HG03159 (cell line): ENCODE measurements around the gene IGDCC3.

Source experiments
- ATAC-seq: cut with Tn5 transposase; IDR thresholded peaks from one replicate; pipeline ENCODE4 v1.9.1; 2021; ENCODE audit warnings: mild to moderate bottlenecking, moderate library complexity; ENCODE audit not compliant: unreplicated experiment

Gene IGDCC3

DNA sequence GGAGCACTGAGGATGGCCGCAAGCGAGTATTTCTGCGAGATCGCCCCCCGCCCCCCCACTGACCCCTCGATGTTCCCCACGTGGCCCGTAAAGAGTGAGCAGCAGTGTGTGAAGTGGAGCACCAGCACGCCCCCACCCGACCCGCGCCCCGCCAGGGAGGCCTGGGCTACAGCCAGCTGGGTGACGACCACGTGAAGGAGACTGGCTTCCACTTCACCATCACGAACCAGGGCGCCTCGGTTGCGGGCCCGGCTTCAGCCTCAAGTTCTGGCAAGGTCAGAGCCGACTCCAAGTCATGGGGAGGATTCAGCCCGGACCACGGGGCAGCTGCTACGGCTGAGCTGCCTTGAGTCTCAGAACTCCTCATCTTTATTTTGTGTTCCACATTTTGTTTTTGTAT lies 75.7 kb downstream of the IGDCC3 start:
- no peak for ATAC-seq

DNA sequence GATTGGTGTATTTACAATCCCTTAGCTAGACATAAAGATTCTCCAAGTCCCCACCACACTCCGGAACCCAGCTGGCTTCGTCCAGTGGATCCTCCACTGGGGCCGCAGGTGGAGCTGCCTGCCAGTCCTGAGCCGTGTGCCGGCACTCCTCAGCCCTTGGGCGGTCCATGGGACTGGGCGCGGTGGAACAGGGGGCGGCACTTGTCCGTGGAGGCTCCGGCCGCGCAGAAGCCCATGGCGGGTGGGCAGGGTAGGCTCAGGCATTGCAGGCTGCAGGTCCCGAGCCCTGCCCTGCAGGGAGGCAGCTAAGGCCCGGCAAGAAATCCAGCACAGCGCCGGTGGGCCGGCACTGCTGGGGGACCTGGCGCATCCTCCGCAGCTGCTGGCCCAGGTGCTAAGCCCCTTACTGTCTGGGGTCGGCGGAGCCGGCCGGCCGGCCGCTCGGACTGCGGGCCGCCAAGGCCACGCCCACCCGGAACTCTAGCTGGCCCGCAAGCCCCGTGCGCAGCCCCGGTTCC lies 76.8 kb downstream of the IGDCC3 start:
- no peak for ATAC-seq

DNA sequence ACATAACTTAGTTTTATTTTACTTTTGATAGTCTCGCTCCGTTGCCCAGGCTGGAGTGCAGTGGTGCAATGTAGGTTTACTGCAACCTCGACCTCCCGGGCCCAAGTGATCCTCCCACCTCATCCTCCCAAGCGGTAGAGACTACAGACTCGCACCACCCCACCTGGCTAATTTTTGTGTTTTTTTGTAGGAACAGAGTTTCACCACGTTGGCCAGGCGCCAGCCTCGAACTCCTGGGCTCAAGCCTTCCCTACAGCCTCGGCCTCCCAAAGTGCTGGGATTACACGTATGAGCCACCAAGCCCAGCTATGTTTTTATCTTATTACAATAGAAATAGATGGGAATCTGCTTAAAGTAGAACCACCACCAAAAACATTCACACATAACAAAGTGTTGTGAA lies 79.1 kb downstream of the IGDCC3 start:
- no peak for ATAC-seq

DNA sequence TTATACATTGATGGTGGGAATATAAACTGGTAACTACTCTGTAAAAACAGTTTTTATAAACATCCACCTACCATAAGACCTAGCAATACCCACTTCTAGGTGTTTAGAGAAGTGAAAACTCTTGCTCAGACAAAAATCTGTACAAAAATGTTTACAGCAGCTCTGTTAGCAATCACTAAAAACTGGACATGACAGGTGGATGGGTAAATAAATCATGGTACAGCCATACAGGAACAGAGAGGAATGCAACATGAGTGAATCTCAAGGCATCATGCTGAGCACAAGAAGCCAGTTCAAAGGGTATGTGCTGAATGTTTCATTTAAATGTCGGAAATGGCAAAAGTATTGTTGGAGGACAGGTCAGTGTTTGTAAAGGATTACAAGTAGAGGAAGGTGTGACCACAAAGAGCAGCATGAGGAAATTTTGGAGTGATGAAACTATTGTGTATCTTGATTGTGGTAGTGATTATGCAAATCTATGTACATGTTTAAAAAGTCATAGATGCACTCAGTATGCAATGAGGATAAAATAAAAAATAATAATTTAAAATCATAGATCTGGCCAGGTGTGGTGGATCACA lies 84.8 kb downstream of the IGDCC3 start:
- ATAC-seq: no peak

DNA sequence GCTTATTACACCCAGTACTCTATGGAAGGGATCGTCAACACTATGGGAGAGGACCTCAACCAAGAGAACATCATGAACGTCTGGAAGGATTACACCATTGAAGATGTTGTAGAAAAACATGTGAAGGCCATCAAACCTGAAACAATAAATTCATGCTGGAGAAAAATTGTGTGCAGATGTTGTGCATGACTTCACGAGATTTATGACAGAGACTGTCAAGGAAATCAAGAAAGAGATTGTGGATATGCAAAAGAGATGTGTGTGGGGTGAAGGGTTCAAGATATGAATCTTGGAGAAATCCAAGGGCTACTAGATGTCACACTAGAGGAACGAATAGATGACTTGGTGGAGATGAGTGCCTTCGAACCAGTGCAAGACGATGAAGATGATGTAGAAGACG lies 87.6 kb downstream of the IGDCC3 start:
- no peak for ATAC-seq

DNA sequence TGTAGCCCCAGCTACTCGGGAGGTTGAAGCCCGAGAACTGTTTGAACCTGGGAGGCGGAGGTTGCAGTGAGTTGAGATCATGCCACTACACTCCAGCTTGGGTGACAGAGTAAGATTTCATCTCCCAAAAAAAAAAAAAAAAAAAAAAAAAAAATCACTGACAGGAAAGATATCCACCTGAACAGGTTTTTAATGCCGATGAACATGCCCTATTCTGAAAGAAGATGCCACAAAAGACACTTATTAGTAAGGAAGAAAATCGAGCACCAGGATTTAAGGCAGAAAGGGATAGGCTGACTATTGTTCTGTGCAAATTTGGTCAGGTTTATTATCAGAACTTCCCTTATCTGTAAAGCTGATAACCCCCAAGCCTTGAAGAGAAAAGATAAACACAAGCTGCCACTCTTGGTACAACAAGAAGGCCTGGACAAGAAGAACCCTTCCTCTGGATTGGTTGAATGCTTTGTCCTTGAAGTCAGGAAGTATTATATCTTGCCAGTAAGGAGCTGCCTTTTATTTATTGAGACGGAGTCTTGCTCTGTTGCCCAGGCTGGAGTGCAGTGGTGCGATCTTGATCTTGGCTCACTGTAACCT lies 88.4 kb downstream of the IGDCC3 start:
- no peak for ATAC-seq

DNA sequence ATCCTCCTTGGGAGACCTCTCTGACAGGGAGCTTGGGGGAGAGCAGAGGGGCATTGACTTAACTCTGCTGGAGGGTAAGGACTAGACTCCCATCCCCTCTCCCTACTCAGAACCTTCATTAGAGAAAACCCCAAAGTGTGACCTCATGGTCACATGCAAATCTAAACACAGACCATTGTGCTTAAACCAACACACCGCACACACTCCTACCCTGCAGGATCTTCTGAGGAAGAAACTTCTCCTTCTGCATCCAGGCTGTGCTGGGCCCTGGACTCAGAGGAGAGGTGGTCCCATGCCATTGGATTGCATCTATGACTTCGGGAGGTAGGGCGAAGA lies 90.3 kb downstream of the IGDCC3 start:
- no peak for ATAC-seq

DNA sequence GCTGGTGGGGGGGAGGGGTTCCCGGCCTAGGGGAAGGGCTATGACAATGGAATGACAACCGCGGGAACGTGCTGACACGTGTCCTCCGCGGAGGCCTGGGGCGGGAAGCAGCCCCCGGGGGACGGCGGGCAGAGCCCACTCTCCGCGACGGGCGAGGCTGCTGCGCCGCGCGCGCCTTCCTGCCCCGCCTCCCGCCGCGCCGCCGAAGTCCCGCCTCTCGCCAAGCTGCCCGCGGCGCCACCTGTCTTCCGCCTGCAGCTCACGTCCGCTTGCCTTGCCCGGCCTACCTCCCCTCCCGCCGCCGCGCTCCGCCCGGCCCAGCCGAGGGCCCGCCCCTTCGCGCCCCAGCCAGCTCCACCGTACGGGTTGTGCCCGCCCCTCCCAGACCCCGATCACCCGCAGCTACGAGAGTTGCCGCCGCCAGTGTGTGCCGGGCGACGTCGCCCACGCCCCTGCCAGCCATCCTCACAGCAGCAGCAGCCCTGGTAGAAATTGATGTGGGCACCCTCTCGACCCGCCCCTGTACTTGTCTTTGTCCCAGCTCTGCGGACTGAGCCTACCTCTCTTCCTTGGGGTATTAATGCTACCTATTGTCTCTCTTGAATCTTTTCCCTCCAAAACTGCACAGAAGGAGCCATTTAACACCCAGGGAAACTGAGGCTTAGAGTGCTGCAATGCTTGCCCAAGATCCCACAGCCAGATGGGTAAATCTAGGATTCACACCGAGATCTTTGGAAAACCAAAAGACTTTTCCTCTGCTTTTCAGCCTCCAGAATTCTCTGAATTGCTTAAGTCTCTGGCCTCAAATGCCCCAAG lies 90.9 kb downstream of the IGDCC3 start, which contains the start of gene PARP16:
TSS of gene PARP16 (minus strand) at position 180 of the 816 bp plus-strand sequence. CDS start 457 bp downstream, outside the sequence.
- ATAC-seq: peak; percentile 88

DNA sequence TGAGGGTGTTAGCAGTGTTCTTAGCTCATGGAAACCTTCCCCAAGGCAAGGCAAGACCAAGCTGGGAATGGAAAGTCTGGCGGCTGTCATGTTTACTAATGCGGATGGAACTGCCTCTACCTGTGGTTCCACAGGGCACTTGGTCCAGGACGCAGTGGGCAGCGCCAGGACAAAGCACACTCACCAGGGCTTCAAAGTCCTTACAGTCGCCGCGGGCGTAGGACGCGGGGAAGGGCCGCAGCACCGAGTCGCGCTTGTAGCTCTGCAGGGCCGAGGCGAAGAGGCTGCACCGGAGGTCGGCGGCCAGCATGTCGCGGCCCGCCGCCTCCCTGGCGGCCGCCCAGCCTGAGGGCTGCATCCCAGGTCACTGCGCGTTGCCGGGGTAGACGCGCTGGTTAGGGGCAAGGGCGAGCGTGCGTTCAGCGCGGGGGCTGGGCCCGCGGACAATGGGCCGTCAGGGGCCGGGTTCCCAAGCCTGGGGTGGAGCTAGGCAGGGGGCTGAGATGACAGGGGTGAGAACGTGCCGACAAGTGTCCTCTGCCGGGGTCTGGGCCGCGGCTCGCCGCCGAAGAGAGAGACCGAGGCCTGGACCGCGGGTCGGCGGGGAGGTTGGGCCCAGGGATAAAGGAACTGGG lies 91.6 kb downstream of the IGDCC3 start:
- ATAC-seq: peak; percentile 22

DNA sequence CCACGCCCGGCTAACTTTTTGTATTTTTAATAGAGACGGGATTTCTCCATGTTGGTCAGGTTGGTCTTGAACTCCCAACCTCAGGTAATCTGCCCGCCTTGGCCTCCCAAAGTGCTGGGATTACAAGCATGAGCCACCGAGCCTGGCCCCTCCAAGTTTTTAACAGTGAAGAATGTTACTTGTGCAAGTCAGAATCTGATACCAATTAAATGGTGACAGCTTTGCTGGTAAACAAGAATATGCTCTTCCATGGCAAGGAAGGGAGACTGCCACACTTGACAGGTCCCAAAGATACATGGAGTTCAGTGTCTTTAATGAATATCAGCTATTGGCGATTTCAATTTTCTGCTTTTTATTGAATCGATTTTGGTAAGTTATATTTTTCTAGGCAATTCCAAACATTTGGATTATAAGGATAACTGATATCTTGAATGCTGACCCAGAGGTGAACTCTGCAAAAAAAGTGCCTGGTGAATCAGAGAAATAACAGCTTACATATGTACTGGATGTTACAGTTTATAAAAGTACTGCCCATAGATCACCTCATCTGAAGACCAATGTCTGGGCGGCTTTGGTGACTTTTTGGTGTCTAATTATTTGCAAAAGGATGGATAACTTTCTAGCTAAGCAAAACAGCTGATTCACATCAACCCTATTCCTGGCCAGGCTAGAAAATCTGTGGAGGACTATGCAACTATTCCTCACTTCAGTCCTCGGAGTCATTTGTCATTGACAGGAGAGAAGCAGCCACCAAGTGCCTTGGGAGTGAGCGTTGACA lies 92.3 kb downstream of the IGDCC3 start:
- no peak for ATAC-seq

DNA sequence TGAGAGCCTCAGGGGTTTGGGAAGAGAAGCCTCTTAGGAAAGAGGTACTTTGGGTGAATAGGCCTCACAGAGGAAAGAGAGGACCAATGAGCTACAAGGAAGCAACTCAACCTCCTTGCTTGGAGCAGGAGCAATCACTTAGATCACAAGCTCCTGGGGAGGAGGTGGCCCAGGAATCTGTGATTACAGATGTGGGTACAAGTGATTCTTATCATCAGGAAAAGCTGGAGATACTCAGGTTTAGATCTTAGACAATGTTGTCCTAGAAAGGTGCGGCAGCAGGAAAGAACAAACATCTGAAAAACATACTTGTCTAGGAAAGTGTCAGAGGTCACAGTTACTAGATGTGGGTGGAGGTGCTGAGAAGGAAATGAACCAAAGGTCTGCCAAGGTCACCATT lies 99.3 kb downstream of the IGDCC3 start:
- no peak for ATAC-seq
